Endothelial cell of umbilical vein (primary cell): ENCODE results near the gene SFSWAP. TPM values are rescaled to one million over a fixed set of nuclear protein-coding genes. Genes with fewer than 3 reads are reported as not detected.

Experiments used
- BruUV-seq: library from RNA; stranded (reverse); fragments of 400-500 nt; replicated peaks from 2 replicates; lab custom pipeline; 2021; lab: Mats Ljungman, UMichigan
- CTCF ChIA-PET: fragments of 300-600, 350-600 bp; sonication (Branson Sonifier 250); formaldehyde crosslinking; loops from one replicate; lab custom pipeline; 2021; ENCODE audit warnings: antibody characterized with exemption, inconsistent platforms; lab: Charles Lee
- POLR2A ChIA-PET: fragments of 300-600, 350-600 bp; sonication (Branson Sonifier 250); formaldehyde crosslinking; loops from one replicate; lab custom pipeline; 2021; ENCODE audit warnings: antibody characterized with exemption, inconsistent platforms; lab: Charles Lee
- DNase-seq: peaks from one replicate; pipeline ENCODE4 v3.0.0-alpha.2; 2011; ENCODE audit warnings: low read depth, low spot score
- FAIRE-seq: peaks from 2 replicates; lab custom pipeline; 2011; peaks lifted over from hg19 to GRCh38; lab: Jason Lieb, UNC
- H2AFZ ChIP-seq: 2 replicates; pipeline ENCODE4 v1.6.0; 2012; ENCODE audit warnings: low read depth, low read length, control low read depth, inconsistent platforms
- H3K27ac ChIP-seq: 2 replicates; pipeline ENCODE4 v1.5.1; 2011; ENCODE audit warnings: low read depth, mild to moderate bottlenecking, control low read depth, low read length, moderate library complexity; ENCODE audit not compliant: insufficient read depth
- H3K27me3 ChIP-seq, 2 experiments: 2 replicates each; pipeline versions ENCODE4 v1.6.0 to v1.6.1; 2011; ENCODE audit warnings: low read length in 2 of 2, mixed read lengths in 1 of 2; ENCODE audit not compliant: control insufficient read depth in 2 of 2, insufficient read depth in 2 of 2
- H3K36me3 ChIP-seq, 2 experiments: 2 replicates in 1 of 2; 3 replicates in 1 of 2; pipeline ENCODE4 v1.5.1; 2011; ENCODE audit warnings: low read length in 2 of 2, mild to moderate bottlenecking in 1 of 2, moderate library complexity in 1 of 2; ENCODE audit not compliant: control insufficient read depth in 2 of 2, insufficient read depth in 2 of 2; ENCODE audit errors: extremely low read depth in 1 of 2
- H3K4me1 ChIP-seq: 3 replicates; pipeline ENCODE4 v1.5.1; 2011; ENCODE audit warnings: mild to moderate bottlenecking, low read length; ENCODE audit not compliant: control insufficient read depth, insufficient read depth; ENCODE audit errors: extremely low read depth
- H3K4me2 ChIP-seq: 2 replicates; pipeline ENCODE4 v1.6.1; 2011; ENCODE audit warnings: low read length, control low read depth, mixed read lengths; ENCODE audit not compliant: insufficient read depth
- H3K4me3 ChIP-seq, 3 experiments: fragments of 200-600 bp in 1 of 3; sonication (generic), shearing (Covaris generic) in 1 of 3; replicated peaks in 1 of 3; 2 replicates each; pipeline ENCODE4 v1.5.1; 2011 to 2016; ENCODE audit warnings: control low read depth in 3 of 3, low read length in 3 of 3, mild to moderate bottlenecking in 2 of 3, inconsistent platforms in 1 of 3, low read depth in 1 of 3, moderate library complexity in 1 of 3; ENCODE audit not compliant: insufficient read depth in 1 of 3
- H3K79me2 ChIP-seq: 2 replicates; pipeline ENCODE4 v1.6.0; 2012; ENCODE audit warnings: low read length, inconsistent platforms; ENCODE audit not compliant: control insufficient read depth, insufficient read depth
- H3K9ac ChIP-seq: replicated peaks from 2 replicates; pipeline ENCODE3; 2011; ENCODE audit warnings: low read length, control low read depth; ENCODE audit not compliant: insufficient read depth; ENCODE audit errors: extremely low read depth
- H3K9me1 ChIP-seq: replicated peaks from 3 replicates; pipeline ENCODE4 v1.6.0; 2011; ENCODE audit warnings: mild to moderate bottlenecking, low read length; ENCODE audit not compliant: control insufficient read depth, insufficient read depth; ENCODE audit errors: extremely low read depth
- H3K9me3 ChIP-seq: replicated peaks from 2 replicates; pipeline ENCODE4 v1.5.1; 2012; ENCODE audit warnings: low read length, inconsistent platforms; ENCODE audit not compliant: control insufficient read depth, insufficient read depth
- H4K20me1 ChIP-seq: replicated peaks from 2 replicates; pipeline ENCODE3; 2011; ENCODE audit warnings: mild to moderate bottlenecking, low read length; ENCODE audit not compliant: control insufficient read depth, insufficient read depth; ENCODE audit errors: extremely low read depth
- CTCF ChIP-seq, 2 donors: IDR thresholded peaks; 1 replicate in 1 of 2; 2 replicates in 1 of 2; pipeline ENCODE4 v1.5.1; 2011; ENCODE audit warnings: low read length in 2 of 2, mild to moderate bottlenecking in 2 of 2, moderate library complexity in 2 of 2, control low read depth in 1 of 2, inconsistent platforms in 1 of 2, low read depth in 1 of 2; ENCODE audit not compliant: insufficient read depth in 1 of 2; ENCODE audit errors: extremely low read depth in 1 of 2
- EZH2 ChIP-seq: IDR thresholded peaks from 2 replicates; pipeline ENCODE4 v1.6.1; 2012; ENCODE audit warnings: borderline replicate concordance, low read depth, mild to moderate bottlenecking, moderate library complexity, low read length, inconsistent platforms; ENCODE audit not compliant: severe bottlenecking
- FOS ChIP-seq: IDR thresholded peaks from 2 replicates; pipeline ENCODE4 v1.6.1; 2011; ENCODE audit warnings: mild to moderate bottlenecking, low read length, moderate library complexity, borderline replicate concordance; ENCODE audit not compliant: insufficient read depth
- GATA2 ChIP-seq: IDR thresholded peaks from 2 replicates; pipeline ENCODE4 v1.7.0; 2011; ENCODE audit warnings: low read depth, mild to moderate bottlenecking, moderate library complexity, mixed read lengths, low read length; ENCODE audit not compliant: insufficient read length, insufficient read depth
- JUN ChIP-seq: IDR thresholded peaks from 2 replicates; pipeline ENCODE4 v1.6.1; 2011; ENCODE audit warnings: borderline replicate concordance, low read depth; ENCODE audit not compliant: insufficient read length, insufficient read depth
- MYC ChIP-seq: IDR thresholded peaks from one replicate; pipeline ENCODE4 v1.6.1; 2011; ENCODE audit warnings: mild to moderate bottlenecking, low read depth, low read length
- POLR2A ChIP-seq: IDR thresholded peaks from 2 replicates; pipeline ENCODE4 v1.6.1; 2012; ENCODE audit warnings: low read depth, mild to moderate bottlenecking, control low read depth, low read length
- POLR2AphosphoS5 ChIP-seq: IDR thresholded peaks from 2 replicates; pipeline ENCODE4 v1.6.1; 2012; ENCODE audit warnings: low read depth, mild to moderate bottlenecking, control low read depth, low read length, moderate library complexity; ENCODE audit not compliant: insufficient read depth
- dilution Hi-C: fragments of 300-500 bp; cut with MboI; formaldehyde crosslinking; loops from one replicate; pipeline ENCODE4 v1.15.0; 2019; ENCODE audit warnings: low sequenced_read_pairs; ENCODE audit not compliant: extremely low pct_ligation_motif_present
- intact Hi-C: fragments of 100-400 bp; cut with micrococcal nuclease; formaldehyde crosslinking; loops from one replicate; pipeline ENCODE4 v1.10.0; 2022
- polyA plus RNA-seq, 4 experiments: library from polyadenylated mRNA; depleted of rRNA in 3 of 4; stranded (reverse) in 3 of 4; unstranded in 1 of 4; fragments of >200 nt; gene quantifications; 2 replicates each; pipeline versions ENCODE4 v1.2.1 to v1.2.3, GENCODE V29; 2011 to 2012; ENCODE audit warnings: missing spikeins in 1 of 4
- total RNA-seq: library from RNA; stranded (reverse); gene quantifications from 2 replicates; pipeline ENCODE4 v1.2.3, GENCODE V29; 2021
- TF ChIP-seq, protein P1 (sequence below): IDR thresholded peaks from 2 replicates; pipeline ENCODE4 v1.6.1; 2011; ENCODE audit not compliant: insufficient read depth, insufficient read length

SFSWAP gene
- total and polyA plus RNA-seq, 2 donors (not counting 3 experiments of a cell fraction or from before 2014, with no cell fraction given): 38.1 to 53.3 TPM

DNA sequence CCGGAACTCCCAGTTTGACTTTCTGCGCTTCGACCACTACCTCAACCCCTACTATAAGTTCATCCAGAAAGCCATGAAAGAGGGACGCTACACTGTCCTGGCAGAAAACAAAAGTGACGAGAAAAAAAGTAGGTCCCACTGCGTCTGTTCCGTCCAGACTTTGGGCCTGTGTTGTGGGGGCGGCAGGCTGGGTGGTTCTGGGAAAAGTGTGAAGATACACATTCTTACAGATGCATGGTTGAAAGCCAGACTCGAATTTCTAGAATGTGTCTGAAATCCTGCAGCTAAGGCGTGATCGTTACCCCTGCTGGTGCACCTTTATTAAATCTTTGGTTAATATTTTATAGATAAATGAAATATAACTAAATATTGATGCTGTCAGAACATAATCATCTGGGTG, 14.6 kb downstream of the SFSWAP start:
- dilution Hi-C loops (no loop called here), intact Hi-C loops (no loop called here)
- no peak overlapping the region for H3K9ac ChIP-seq
- no TSS peak for BruUV-seq
- H3K79me2 ChIP-seq: peaks cover 28% of the 10 kb centered on the region
- H3K27ac ChIP-seq: no peak overlapping the region
- no peaks in the 10 kb centered on the region for H4K20me1 ChIP-seq
- H3K4me3 ChIP-seq: no peak overlapping the region
- POLR2A ChIA-PET: no interaction called here
- H2AFZ ChIP-seq: no peak overlapping the region
- no peaks in the 10 kb centered on the region for H3K9me1 ChIP-seq
- DNase-seq (no peak), FAIRE-seq (no peak)
- H3K4me2 ChIP-seq: no peak overlapping the region
- H3K4me1 ChIP-seq: no peaks in the 10 kb centered on the region
- H3K9me3 ChIP-seq: no peaks in the 10 kb centered on the region
- no peak for TF ChIP-seq JUN
- TF ChIP-seq POLR2A: no peak
- TF ChIP-seq EZH2: no peak
- TF ChIP-seq GATA2: no peak
- TF ChIP-seq POLR2AphosphoS5: no peak
- no peak for TF ChIP-seq CTCF (IDR thresholded peaks at IDR 0.05; ENCODE audit: extremely low read depth in 1 of 2, insufficient read depth in 1 of 2, low read depth in 1 of 2, low read length in 2 of 2)
- TF ChIP-seq FOS: no peak
- TF ChIP-seq, protein P1, sequence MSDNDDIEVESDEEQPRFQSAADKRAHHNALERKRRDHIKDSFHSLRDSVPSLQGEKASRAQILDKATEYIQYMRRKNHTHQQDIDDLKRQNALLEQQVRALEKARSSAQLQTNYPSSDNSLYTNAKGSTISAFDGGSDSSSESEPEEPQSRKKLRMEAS: no peak
- no peak for TF ChIP-seq MYC
- CTCF ChIA-PET: interaction anchor here (0.8 kb wide), 1 partner anchor 10 kb away, joined by 3 read pairs; no protein-coding TSS in a partner anchor
- H3K27me3 ChIP-seq: no peaks in the 10 kb centered on the region
- peaks cover 27 to 38% of the 10 kb centered on the region in 2 experiments for H3K36me3 ChIP-seq
